PFSK-1 (cell line): ENCODE data around the gene ZPR1.

Source experiments
- POLR2AphosphoS5 ChIP-seq: IDR thresholded peaks from 2 replicates; pipeline ENCODE4 v1.6.1; 2012; ENCODE audit warnings: low read depth, mild to moderate bottlenecking, control low read depth, low read length, moderate library complexity
- TF ChIP-seq, protein P1 (sequence below), 2 experiments: IDR thresholded peaks; 2 replicates each; pipeline versions ENCODE4 v1.6.1 to v1.8.0; 2011 to 2012; ENCODE audit warnings: low read depth in 2 of 2, low read length in 2 of 2, control low read depth in 1 of 2, inconsistent platforms in 1 of 2, mild to moderate bottlenecking in 1 of 2, moderate library complexity in 1 of 2; ENCODE audit not compliant: insufficient read depth in 1 of 2

DNA sequence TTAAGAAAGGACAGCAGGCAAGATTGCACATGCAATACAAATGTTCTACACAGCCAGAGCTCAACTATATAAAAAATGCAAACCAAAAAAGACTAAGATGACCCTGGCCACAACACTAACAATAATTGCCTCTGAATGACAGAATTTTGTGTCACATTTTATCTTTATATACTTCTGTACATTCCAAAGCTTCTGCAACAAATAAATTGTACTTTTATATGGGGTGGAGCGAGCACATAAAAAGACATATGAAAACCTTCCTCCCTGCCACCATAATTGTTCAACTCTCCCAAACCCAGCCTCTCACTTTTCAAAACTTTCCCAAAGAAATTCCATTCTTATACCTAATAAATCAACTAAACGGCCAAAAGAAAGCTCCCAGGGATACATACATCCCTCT is 25.7 kb downstream of the ZPR1 start:
- TF ChIP-seq, protein P1, sequence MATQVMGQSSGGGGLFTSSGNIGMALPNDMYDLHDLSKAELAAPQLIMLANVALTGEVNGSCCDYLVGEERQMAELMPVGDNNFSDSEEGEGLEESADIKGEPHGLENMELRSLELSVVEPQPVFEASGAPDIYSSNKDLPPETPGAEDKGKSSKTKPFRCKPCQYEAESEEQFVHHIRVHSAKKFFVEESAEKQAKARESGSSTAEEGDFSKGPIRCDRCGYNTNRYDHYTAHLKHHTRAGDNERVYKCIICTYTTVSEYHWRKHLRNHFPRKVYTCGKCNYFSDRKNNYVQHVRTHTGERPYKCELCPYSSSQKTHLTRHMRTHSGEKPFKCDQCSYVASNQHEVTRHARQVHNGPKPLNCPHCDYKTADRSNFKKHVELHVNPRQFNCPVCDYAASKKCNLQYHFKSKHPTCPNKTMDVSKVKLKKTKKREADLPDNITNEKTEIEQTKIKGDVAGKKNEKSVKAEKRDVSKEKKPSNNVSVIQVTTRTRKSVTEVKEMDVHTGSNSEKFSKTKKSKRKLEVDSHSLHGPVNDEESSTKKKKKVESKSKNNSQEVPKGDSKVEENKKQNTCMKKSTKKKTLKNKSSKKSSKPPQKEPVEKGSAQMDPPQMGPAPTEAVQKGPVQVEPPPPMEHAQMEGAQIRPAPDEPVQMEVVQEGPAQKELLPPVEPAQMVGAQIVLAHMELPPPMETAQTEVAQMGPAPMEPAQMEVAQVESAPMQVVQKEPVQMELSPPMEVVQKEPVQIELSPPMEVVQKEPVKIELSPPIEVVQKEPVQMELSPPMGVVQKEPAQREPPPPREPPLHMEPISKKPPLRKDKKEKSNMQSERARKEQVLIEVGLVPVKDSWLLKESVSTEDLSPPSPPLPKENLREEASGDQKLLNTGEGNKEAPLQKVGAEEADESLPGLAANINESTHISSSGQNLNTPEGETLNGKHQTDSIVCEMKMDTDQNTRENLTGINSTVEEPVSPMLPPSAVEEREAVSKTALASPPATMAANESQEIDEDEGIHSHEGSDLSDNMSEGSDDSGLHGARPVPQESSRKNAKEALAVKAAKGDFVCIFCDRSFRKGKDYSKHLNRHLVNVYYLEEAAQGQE (IDR thresholded peaks at IDR 0.05; ENCODE audit: insufficient read depth in 1 of 2, low read depth in 2 of 2, low read length in 2 of 2) = no peak
- no peak for TF ChIP-seq POLR2AphosphoS5
